Measurements from ENCODE around the gene DUSP16.

Gene DUSP16

GRCh38 chr12:12433203-12433731 is 129.4 kb downstream of the DUSP16 start:
- no peak for TF ChIP-seq CTCF (IDR thresholded peaks at IDR 0.05; ENCODE audit: low read depth, low read length)
- no peak overlapping the region for H3K4me3 ChIP-seq (ENCODE audit: low read depth, low read length)

GRCh38 chr12:12432364-12432763 is 130.3 kb downstream of the DUSP16 start:
- no peak overlapping the region for H3K4me3 ChIP-seq (ENCODE audit: low read depth, low read length)
- TF ChIP-seq CTCF (IDR thresholded peaks at IDR 0.05; ENCODE audit: low read depth, low read length) = no peak

DNA sequence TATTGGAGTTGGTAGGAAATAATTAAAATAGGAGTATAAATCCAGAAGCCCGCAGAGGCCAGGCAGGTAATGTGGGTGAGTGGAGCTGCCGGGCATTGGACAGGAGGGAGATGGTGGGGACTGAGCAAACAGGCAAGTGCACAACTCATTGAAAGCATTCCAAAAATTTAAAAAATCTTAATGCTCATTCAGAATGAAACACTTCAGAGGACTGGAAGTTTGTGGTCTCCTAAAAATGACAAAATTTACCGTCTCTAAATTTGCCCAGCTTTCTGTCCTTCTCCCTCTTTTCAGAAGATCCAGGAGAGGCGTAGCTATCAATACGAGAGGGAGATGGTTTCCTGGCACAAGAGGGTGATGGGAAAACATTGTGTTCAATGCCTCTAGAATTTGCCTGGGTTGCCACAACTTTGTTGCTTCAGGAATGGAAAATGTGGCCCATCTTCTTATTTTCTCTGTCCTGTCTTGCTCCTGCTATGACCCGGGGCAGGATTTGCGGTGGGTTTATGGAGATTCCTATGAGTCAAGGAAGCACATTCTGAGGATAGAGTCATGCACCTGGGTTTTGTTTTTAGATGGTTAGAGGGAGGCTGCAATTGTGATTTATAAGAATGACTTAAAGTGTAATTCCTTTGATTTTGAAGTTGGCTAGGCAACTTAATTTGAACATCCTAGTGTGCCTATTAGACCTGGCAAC is 133.6 kb downstream of the DUSP16 start:
- TF ChIP-seq CTCF (IDR thresholded peaks at IDR 0.05; ENCODE audit: low read depth, low read length) = no peak

DNA sequence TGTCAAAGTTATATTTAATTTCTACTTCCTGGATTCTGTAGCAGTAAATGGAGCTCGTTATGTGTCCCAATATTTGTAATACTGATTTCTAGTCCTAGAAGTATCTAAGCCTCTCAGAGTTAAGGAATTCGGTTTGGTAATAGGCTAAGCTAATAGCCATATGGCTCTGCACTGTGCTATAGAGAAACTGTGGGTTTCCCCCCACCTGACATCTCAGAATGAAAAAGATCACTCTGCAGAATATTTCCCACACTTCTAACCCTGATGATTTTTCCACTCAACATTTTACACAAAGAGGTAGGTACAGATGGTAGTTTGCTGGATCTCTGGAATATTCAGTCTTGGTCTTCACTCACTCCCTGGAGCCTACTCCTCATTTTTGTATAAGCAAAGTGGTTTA is 134.6 kb downstream of the DUSP16 start:
- no peak overlapping the region for H3K4me3 ChIP-seq (ENCODE audit: low read depth, low read length)
- no peak for TF ChIP-seq CTCF (IDR thresholded peaks at IDR 0.05; ENCODE audit: low read depth, low read length)

More for the DNA sequence above, 133.6 kb downstream of the DUSP16 start:
- no peak overlapping the region for H3K4me3 ChIP-seq (ENCODE audit: low read depth, low read length)

- no peak for TF ChIP-seq CTCF (IDR thresholded peaks at IDR 0.05; ENCODE audit: low read depth, low read length)
- no peak overlapping the region for H3K4me3 ChIP-seq (ENCODE audit: low read depth, low read length)
Measured at GRCh38 chr12:12427568-12427967, 135.1 kb downstream of the DUSP16 start.

- TF ChIP-seq CTCF (IDR thresholded peaks at IDR 0.05; ENCODE audit: low read depth, low read length) = no peak
- no peak overlapping the region for H3K4me3 ChIP-seq (ENCODE audit: low read depth, low read length)
Measured at GRCh38 chr12:12425616-12426015, 137.0 kb downstream of the DUSP16 start.

DNA sequence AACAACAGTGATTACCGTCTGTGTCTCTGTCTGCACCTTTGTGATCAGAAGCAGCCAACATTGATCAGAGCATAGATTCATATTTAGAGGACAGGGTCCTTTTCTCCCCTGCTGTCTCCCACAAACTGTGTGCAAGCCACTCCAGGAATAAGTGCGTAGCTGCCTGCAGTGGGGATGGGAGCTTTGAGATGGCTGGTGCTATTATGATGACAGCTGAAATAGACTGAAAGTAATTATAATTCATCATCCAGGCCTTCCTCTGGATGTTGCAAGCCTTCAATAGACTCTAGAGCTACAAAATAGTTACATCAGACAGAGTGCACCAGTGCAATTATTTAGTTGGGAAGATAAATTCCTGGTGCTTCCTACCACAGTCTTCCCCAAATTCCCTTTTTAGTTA is 137.7 kb downstream of the DUSP16 start:
- H3K4me3 ChIP-seq (ENCODE audit: low read depth, low read length) = no peak overlapping the region
- no peak for TF ChIP-seq CTCF (IDR thresholded peaks at IDR 0.05; ENCODE audit: low read depth, low read length)
